ENCODE measurements around the gene METTL27.
A peak's percentile ranks its signal among the peaks of the same experiment; 100 is the strongest.

Gene METTL27

GRCh38 chr7:73858807-73859206, 16.5 kb upstream of the METTL27 start:
- Histone ChIP-seq H3K4me2 (ENCODE audit: low read length, poor library complexity, severe bottlenecking) (no peak overlapping the region), H2AFZ (ENCODE audit: low read depth, low read length) (no peak overlapping the region), H3K9ac (ENCODE audit: low read length) (no peak overlapping the region), H2BK15ac (ENCODE audit: low read depth, poor library complexity, severe bottlenecking) (no peak overlapping the region), H4K8ac (ENCODE audit: low read length) (no peak overlapping the region), H3K14ac (ENCODE audit: low read length in 2 of 2) (no peak overlapping the region), H4K91ac (ENCODE audit: low read length) (no peak overlapping the region), H3K79me1 (replicated peaks; ENCODE audit: low read length, poor library complexity, severe bottlenecking) (no peaks in the 10 kb centered on the region), H2AK5ac (ENCODE audit: low read length, severe bottlenecking) (no peak overlapping the region), H3K4me1 (ENCODE audit: control insufficient read depth, insufficient read depth, low read depth, low read length) (peaks cover 3% of the 10 kb centered on the region), H3K4ac (ENCODE audit: low read depth in 1 of 2, low read length in 2 of 2) (no peak overlapping the region), H3K4me3 (ENCODE audit: insufficient read depth in 1 of 2, low read depth in 1 of 2, low read length in 2 of 2) (no peak overlapping the region), H2BK120ac (ENCODE audit: low read depth, low read length) (no peak overlapping the region), H3K27me3 (ENCODE audit: control insufficient read depth in 1 of 2, insufficient read depth in 1 of 2, low read length in 2 of 2) (peaks cover 0 to 10% of the 10 kb centered on the region in 2 experiments), H2BK12ac (ENCODE audit: low read length in 2 of 2) (no peak overlapping the region), H3K27ac (ENCODE audit: low read length, poor library complexity, severe bottlenecking) (no peak overlapping the region), H3K23ac (ENCODE audit: low read length in 2 of 2) (no peak overlapping the region), H2BK5ac (ENCODE audit: low read depth, low read length, poor library complexity, severe bottlenecking) (no peak overlapping the region), H3K36me3 (ENCODE audit: control insufficient read depth in 1 of 2, insufficient read depth in 2 of 2, low read depth in 1 of 2, low read length in 2 of 2) (no peaks in the 10 kb centered on the region), H3K18ac (ENCODE audit: low read depth in 1 of 2, low read length in 2 of 2) (no peak overlapping the region), H3K9me3 (ENCODE audit: control insufficient read depth, low read length) (no peaks in the 10 kb centered on the region)
- WGBS, result 66% methylated on average over 2 of the region's 2 CpGs
- peak; percentile 59 for DNase-seq

- Histone ChIP-seq H3K27me3 (ENCODE audit: control insufficient read depth in 1 of 2, insufficient read depth in 1 of 2, low read length in 2 of 2) (peaks cover 0 to 7% of the 10 kb centered on the region in 2 experiments), H4K8ac (ENCODE audit: low read length) (no peak overlapping the region)
- 66% methylated on average over 3 of the region's 3 CpGs for WGBS
These were observed 14.6 kb upstream of the METTL27 start for GRCh38 chr7:73856941-73857340.

GRCh38 chr7:73852500-73852899, 10.2 kb upstream of the METTL27 start:
- no peaks in the 10 kb centered on the region for H3K9me3 ChIP-seq (ENCODE audit: control insufficient read depth, low read length)
- DNase-seq, result no peak
- H3K14ac ChIP-seq (ENCODE audit: low read length in 2 of 2), result no peak overlapping the region
- H3K4ac ChIP-seq (ENCODE audit: low read depth in 1 of 2, low read length in 2 of 2), result no peak overlapping the region
- H3K4me2 ChIP-seq (ENCODE audit: low read length, poor library complexity, severe bottlenecking), result no peak overlapping the region
- H4K8ac ChIP-seq (ENCODE audit: low read length), result no peak overlapping the region
- H3K4me3 ChIP-seq (ENCODE audit: insufficient read depth in 1 of 2, low read depth in 1 of 2, low read length in 2 of 2), result no peak overlapping the region
- peaks cover 27% of the 10 kb centered on the region for H3K4me1 ChIP-seq (ENCODE audit: control insufficient read depth, insufficient read depth, low read depth, low read length)
- H3K23ac ChIP-seq (ENCODE audit: low read length in 2 of 2), result no peak overlapping the region
- no peak overlapping the region for H2AFZ ChIP-seq (ENCODE audit: low read depth, low read length)
- H2BK15ac ChIP-seq (ENCODE audit: low read depth, poor library complexity, severe bottlenecking), result no peak overlapping the region
- H4K91ac ChIP-seq (ENCODE audit: low read length), result no peak overlapping the region
- peak overlapping the region; percentile 90 for H3K9ac ChIP-seq (ENCODE audit: low read length)
- H3K36me3 ChIP-seq (ENCODE audit: control insufficient read depth in 1 of 2, insufficient read depth in 2 of 2, low read depth in 1 of 2, low read length in 2 of 2), result no peaks in the 10 kb centered on the region
- peaks cover 0 to 7% of the 10 kb centered on the region in 2 experiments for H3K27me3 ChIP-seq (ENCODE audit: control insufficient read depth in 1 of 2, insufficient read depth in 1 of 2, low read length in 2 of 2)
- H3K27ac ChIP-seq (ENCODE audit: low read length, poor library complexity, severe bottlenecking), result no peak overlapping the region
- H2BK12ac ChIP-seq (ENCODE audit: low read length in 2 of 2), result no peak overlapping the region
- no peak overlapping the region for H3K18ac ChIP-seq (ENCODE audit: low read depth in 1 of 2, low read length in 2 of 2)
- WGBS, result 96% methylated on average over 2 of the region's 5 CpGs
- no peak overlapping the region for H2BK5ac ChIP-seq (ENCODE audit: low read depth, low read length, poor library complexity, severe bottlenecking)
- H2AK5ac ChIP-seq (ENCODE audit: low read length, severe bottlenecking), result peak overlapping the region; percentile 47
- no peaks in the 10 kb centered on the region for H3K79me1 ChIP-seq (replicated peaks; ENCODE audit: low read length, poor library complexity, severe bottlenecking)
- H2BK120ac ChIP-seq (ENCODE audit: low read depth, low read length), result no peak overlapping the region

More at GRCh38 chr7:73856941-73857340, 14.6 kb upstream of the METTL27 start:
- H3K27ac ChIP-seq (ENCODE audit: low read length, poor library complexity, severe bottlenecking), result no peak overlapping the region
- H2AFZ ChIP-seq (ENCODE audit: low read depth, low read length), result no peak overlapping the region
- H3K18ac ChIP-seq (ENCODE audit: low read depth in 1 of 2, low read length in 2 of 2), result no peak overlapping the region
- no peak overlapping the region for H2BK12ac ChIP-seq (ENCODE audit: low read length in 2 of 2)
- no peak overlapping the region for H3K9ac ChIP-seq (ENCODE audit: low read length)
- H3K4me2 ChIP-seq (ENCODE audit: low read length, poor library complexity, severe bottlenecking), result no peak overlapping the region
- no peaks in the 10 kb centered on the region for H3K9me3 ChIP-seq (ENCODE audit: control insufficient read depth, low read length)
- no peak overlapping the region for H2BK15ac ChIP-seq (ENCODE audit: low read depth, poor library complexity, severe bottlenecking)
- no peak overlapping the region for H3K14ac ChIP-seq (ENCODE audit: low read length in 2 of 2)
- peaks cover 7% of the 10 kb centered on the region for H3K4me1 ChIP-seq (ENCODE audit: control insufficient read depth, insufficient read depth, low read depth, low read length)
- no peak overlapping the region for H2BK5ac ChIP-seq (ENCODE audit: low read depth, low read length, poor library complexity, severe bottlenecking)
- no peak overlapping the region for H2AK5ac ChIP-seq (ENCODE audit: low read length, severe bottlenecking)
- H4K91ac ChIP-seq (ENCODE audit: low read length), result no peak overlapping the region
- H3K4ac ChIP-seq (ENCODE audit: low read depth in 1 of 2, low read length in 2 of 2), result no peak overlapping the region
- H3K79me1 ChIP-seq (replicated peaks; ENCODE audit: low read length, poor library complexity, severe bottlenecking), result no peaks in the 10 kb centered on the region
- no peaks in the 10 kb centered on the region for H3K36me3 ChIP-seq (ENCODE audit: control insufficient read depth in 1 of 2, insufficient read depth in 2 of 2, low read depth in 1 of 2, low read length in 2 of 2)
- no peak overlapping the region for H3K23ac ChIP-seq (ENCODE audit: low read length in 2 of 2)
- no peak overlapping the region for H3K4me3 ChIP-seq (ENCODE audit: insufficient read depth in 1 of 2, low read depth in 1 of 2, low read length in 2 of 2)
- no peak overlapping the region for H2BK120ac ChIP-seq (ENCODE audit: low read depth, low read length)
- DNase-seq, result no peak

GRCh38 chr7:73851410-73852338, 9.4 kb upstream of the METTL27 start:
- no peak overlapping the region for H4K91ac ChIP-seq (ENCODE audit: low read length)
- H3K18ac ChIP-seq (ENCODE audit: low read depth in 1 of 2, low read length in 2 of 2), result peak overlapping the region in 1 of 2 experiments; percentile 28
- H3K14ac ChIP-seq (ENCODE audit: low read length in 2 of 2), result no peak overlapping the region
- peak overlapping the region; percentile 15 for H2BK120ac ChIP-seq (ENCODE audit: low read depth, low read length)
- H2AFZ ChIP-seq (ENCODE audit: low read depth, low read length), result no peak overlapping the region
- peaks cover 0 to 1% of the 10 kb centered on the region in 2 experiments for H3K27me3 ChIP-seq (ENCODE audit: control insufficient read depth in 1 of 2, insufficient read depth in 1 of 2, low read length in 2 of 2)
- no peak overlapping the region for H3K4me3 ChIP-seq (ENCODE audit: insufficient read depth in 1 of 2, low read depth in 1 of 2, low read length in 2 of 2)
- 33% methylated on average over 5 of the region's 8 CpGs for WGBS
- H3K4ac ChIP-seq (ENCODE audit: low read depth in 1 of 2, low read length in 2 of 2), result no peak overlapping the region
- H3K79me1 ChIP-seq (replicated peaks; ENCODE audit: low read length, poor library complexity, severe bottlenecking), result no peaks in the 10 kb centered on the region
- H2BK5ac ChIP-seq (ENCODE audit: low read depth, low read length, poor library complexity, severe bottlenecking), result peak overlapping the region; percentile 94
- peak overlapping the region; percentile 47 for H2AK5ac ChIP-seq (ENCODE audit: low read length, severe bottlenecking)
- no peaks in the 10 kb centered on the region for H3K36me3 ChIP-seq (ENCODE audit: control insufficient read depth in 1 of 2, insufficient read depth in 2 of 2, low read depth in 1 of 2, low read length in 2 of 2)
- peak overlapping the region in 1 of 2 experiments; percentile 31 for H2BK12ac ChIP-seq (ENCODE audit: low read length in 2 of 2)
- peaks cover 27% of the 10 kb centered on the region for H3K4me1 ChIP-seq (ENCODE audit: control insufficient read depth, insufficient read depth, low read depth, low read length)
- H3K23ac ChIP-seq (ENCODE audit: low read length in 2 of 2), result no peak overlapping the region
- peak overlapping the region; percentile 95 for H3K27ac ChIP-seq (ENCODE audit: low read length, poor library complexity, severe bottlenecking)
- peak overlapping the region; percentile 90 for H3K9ac ChIP-seq (ENCODE audit: low read length)
- no peak overlapping the region for H2BK15ac ChIP-seq (ENCODE audit: low read depth, poor library complexity, severe bottlenecking)
- no peaks in the 10 kb centered on the region for H3K9me3 ChIP-seq (ENCODE audit: control insufficient read depth, low read length)
- DNase-seq, result peak; percentile 98
- H3K4me2 ChIP-seq (ENCODE audit: low read length, poor library complexity, severe bottlenecking), result no peak overlapping the region
- no peak overlapping the region for H4K8ac ChIP-seq (ENCODE audit: low read length)
